C4-2B (cell line): ENCODE data around the gene IFNGR1.

ENCODE experiments used
- H3K27ac ChIP-seq: fragments of 450-650 bp; 2 replicates; pipeline ENCODE4 v1.5.1; 2017
- CTCF ChIP-seq: fragments of 450-650 bp; conservative IDR thresholded peaks from 2 replicates; pipeline ENCODE4 v1.5.1; 2017; ENCODE audit warnings: mild to moderate bottlenecking
- ZFX ChIP-seq: fragments of 450-650 bp; IDR thresholded peaks from 2 replicates; pipeline ENCODE4 v1.6.1; 2017

IFNGR1 gene

DNA sequence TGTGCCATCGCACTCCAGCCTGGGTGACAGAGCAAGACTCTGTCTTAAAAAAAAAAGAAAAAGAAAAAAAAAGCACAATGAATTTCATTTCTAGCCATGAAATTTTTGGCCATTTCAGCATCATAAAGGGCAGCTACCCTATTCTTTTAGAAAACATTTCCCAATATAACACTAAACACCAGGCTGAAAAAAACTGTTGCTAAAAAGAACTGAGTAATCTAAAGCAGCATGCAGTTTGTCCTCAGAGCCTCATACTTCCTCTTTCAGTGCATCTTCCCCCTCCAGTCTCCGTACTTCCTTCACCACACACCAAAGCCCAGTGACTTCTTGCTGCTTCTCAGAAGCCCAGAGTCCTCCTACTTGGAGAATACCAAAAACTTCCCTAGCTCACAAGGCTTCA is 5.6 kb upstream of the IFNGR1 start:
- TF ChIP-seq CTCF (no peak), ZFX (no peak)
- H3K27ac ChIP-seq: peak overlapping the region; percentile 57

- H3K27ac ChIP-seq: peak overlapping the region; percentile 57; the same call in 1 of the 2 replicates
- TF ChIP-seq CTCF (no peak), ZFX (no peak)
Observed at GRCh38 chr6:137223370-137224131, 4.4 kb upstream of the IFNGR1 start.

DNA sequence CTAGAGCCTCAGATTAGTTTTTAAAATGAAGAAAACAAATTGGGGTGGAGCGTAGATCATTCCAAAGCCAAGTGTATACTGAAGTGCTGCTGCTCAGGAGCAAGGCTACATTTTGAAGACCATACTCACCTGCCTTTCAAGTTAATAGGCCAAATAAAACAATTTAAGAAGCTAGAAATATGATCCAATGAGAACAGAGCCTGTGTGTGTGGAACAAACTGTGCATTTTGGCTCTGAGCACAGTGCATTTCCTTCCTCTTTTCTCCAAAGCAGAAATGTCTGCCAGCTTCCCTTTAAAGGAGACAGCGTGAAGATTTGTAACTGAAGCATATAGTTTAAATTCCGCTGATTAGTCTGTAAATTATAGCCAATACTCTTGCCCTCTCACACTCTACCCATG is 3.2 kb upstream of the IFNGR1 start:
- no peak for TF ChIP-seq CTCF
- no peak for TF ChIP-seq ZFX
- peak overlapping the region; percentile 82; the same call in 1 of the 2 replicates for H3K27ac ChIP-seq

GRCh38 chr6:137219664-137220252 is 573 bp upstream of the IFNGR1 start:
- no peak for TF ChIP-seq CTCF
- no peak for TF ChIP-seq ZFX
- peak overlapping the region; percentile 89 for H3K27ac ChIP-seq

- TF ChIP-seq ZFX: no peak
- no peak for TF ChIP-seq CTCF
- peak overlapping the region; percentile 89 for H3K27ac ChIP-seq
Observed at GRCh38 chr6:137218473-137218916, 690 bp downstream of the IFNGR1 start.

DNA sequence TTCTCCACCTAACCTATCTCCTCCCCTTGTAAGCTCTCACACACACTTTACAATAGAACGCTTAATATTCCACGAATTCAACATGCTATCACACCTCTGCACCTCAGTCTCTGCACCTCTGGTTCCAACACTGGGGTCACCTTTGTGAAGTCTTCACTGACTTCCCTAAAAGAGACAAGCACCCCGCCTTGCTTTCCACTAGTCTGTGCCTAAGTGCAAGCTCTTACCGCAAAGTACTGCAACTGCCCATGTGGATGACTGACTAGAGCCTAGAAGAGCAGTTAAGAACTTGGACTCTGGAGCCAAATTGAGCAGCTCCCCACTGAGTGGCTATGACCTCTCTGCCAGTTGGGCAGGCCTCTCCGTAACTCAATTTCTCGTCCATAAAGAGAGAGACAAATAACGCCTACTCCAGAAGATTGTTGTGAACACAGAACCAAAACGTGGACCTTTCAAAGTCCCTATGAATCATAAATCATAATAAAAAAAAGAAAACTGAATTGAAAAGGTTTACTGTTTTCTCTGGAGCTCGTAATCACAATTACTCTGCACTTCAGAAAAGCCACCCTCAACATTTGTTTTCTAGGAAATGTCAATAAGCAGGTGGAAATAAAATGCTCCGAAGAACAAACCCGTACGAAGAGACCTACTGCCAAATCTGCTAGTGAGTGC is 1.2 kb downstream of the IFNGR1 start:
- TF ChIP-seq ZFX (no peak), CTCF (no peak)
- peak overlapping the region; percentile 89 for H3K27ac ChIP-seq
